IPS-11a (cell line): ENCODE data around the gene IL17RE.

Experiments used
- H3K4me3 ChIP-seq: one replicate; pipeline ENCODE4 v1.5.1; 2013; ENCODE audit warnings: low read depth, low read length, control low read depth

IL17RE gene

DNA sequence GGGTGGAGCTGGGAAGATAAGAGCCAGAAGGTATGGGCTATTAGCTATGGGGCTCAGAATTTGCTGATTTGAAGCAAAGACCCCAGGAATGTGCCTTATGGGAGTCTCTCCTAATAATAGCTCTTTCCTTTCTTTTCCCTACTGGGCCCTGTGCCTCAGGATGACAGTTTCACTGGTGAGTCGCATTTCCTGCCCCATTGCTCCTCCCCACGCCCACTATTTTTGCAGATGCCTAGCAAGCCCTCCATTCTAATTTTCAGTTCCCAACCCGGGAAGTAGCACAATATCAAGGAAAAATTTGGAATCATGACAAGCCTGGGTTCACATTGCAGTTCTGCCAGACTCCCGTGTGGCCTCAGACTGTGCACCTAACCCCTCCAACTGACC, 583 bp downstream of the IL17RE start:
- no peak overlapping the region for H3K4me3 ChIP-seq

DNA sequence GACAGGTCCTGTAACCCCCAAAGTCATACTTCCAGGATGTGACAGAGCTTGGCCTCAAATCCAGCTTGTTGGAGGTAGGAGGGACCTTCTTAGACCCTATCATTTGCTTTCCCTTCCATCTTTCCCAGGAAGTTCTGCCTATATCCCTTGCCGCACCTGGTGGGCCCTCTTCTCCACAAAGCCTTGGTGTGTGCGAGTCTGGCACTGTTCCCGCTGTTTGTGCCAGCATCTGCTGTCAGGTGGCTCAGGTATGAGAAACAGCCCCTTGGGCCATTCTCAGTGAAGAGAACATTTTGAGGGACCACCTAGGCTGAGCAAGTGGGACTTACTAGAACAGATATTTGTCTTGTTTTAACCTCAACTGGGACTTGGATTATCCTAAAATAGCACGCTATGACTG, 1.3 kb downstream of the IL17RE start:
- no peak overlapping the region for H3K4me3 ChIP-seq

DNA sequence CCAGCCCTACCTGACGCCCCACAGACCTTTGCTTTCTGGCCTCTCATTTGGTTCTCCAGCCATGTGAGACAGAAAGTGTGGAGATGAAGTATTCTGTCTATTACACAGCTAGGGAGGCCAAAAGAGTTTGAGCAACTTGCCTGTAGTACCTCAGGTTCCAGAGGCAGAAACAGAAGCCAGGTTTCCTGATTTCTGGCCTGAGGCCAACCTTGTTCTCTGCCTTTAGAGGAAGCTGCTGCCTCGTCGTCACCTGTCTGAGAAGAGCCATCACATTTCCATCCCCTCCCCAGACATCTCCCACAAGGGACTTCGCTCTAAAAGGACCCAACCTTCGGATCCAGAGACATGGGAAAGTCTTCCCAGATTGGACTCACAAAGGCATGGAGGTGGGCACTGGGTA, 3.8 kb downstream of the IL17RE start:
- H3K4me3 ChIP-seq = no peak overlapping the region

DNA sequence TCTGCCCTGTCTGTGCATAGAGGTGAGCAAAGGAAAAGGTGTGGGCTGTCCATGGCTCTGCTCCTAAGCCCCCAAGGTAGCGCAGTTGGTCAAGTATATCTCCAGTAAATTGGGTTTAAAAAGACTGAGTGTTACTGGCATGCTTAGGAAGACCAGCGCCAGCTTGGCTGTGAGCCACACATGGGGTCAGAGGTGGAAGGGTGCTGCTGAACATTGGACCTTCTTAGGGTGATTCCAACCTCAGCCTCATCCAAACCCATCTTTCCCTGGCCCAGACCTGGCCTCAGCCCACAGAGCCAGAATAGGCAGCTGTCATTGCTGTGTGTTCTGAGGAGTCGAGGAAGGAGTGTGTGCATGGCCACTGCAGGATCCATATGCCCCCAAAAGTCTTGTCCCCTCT, 5.6 kb downstream of the IL17RE start:
- no peak overlapping the region for H3K4me3 ChIP-seq

DNA sequence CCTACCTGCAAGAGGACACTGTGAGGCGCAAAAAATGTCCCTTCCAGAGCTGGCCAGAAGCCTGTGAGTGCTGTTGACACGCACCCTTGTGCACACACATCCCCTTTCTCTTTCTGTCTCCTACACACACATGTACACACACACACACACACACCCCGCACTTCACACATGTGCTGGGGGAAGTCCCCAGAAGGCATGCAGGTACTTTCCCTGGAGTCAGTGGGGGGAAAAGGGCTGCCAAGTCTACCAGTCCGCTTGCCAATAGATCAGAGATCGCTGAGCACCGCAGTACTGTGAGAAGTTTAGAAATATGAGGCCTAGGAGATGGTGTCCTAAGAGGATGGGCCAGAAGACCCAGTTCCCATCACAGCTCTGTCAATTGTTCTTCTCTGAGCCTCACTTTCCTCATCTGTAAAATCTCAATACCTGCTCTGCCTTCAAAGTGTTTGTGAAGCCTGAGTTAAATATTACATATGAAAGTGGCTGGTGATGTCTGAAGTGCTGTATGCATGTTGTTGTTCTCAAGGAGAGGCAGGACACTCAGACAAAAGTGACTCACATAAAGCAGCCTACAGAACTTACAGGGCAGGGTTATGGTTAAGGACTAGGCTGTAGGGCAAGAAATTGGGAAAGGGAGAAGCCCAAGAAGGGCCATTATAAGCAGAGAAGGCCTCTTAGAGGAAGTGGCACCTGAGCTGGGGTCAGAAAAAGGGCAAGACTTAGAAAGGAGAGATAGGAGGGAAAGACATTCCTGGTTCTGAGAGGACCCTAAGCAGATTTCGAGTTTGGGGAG, 6.8 kb downstream of the IL17RE start:
- H3K4me3 ChIP-seq = no peak overlapping the region

DNA sequence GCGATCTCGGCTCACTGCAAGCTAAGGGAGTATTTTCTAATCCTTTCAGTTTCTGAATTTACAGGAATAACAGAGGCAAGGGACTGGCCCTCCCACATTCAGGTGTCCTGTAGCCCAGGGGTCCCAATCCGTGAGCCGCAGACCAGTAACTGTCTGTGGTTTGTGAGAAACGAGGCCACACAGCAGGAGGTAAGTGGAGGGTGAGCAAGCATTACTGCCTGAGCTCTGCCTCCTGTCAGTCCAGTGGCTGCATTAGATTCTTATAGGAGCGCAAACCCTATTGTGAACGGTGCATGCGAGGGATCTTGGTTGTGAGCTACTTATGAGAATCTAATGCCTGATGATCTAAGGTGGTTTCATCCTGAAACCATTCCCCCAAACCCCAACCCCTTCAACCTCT, 9.2 kb downstream of the IL17RE start:
- H3K4me3 ChIP-seq = no peak overlapping the region

DNA sequence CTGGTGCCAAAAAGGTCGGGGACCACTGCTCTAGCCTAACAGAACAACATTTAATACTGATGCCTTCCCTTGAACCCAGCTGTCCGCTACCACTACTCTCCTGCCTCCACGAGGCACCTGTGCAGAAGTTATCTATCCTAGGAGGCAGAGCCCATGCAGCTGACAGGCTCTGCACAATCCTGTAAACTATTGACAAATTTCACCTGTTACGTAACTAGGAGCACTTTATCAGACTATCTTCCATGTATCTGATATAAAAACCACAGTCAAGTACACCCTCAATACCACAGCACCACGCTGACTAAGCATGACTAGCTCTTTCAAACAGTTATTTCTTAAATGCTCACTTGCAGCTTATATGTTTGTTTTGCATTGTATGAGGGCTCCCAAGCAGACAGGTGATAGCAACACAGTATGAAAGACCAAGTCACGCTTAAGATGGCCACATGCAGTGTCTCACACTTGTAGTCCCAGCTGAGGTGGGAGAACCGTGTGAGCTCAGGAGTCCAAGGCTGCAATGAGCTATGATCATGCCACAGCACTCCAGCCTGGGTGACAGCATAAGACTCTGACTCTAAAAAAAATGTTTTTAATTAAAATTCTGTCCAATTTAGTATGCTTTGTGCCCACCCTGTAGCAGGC, 9.8 kb downstream of the IL17RE start:
- H3K4me3 ChIP-seq = no peak overlapping the region

DNA sequence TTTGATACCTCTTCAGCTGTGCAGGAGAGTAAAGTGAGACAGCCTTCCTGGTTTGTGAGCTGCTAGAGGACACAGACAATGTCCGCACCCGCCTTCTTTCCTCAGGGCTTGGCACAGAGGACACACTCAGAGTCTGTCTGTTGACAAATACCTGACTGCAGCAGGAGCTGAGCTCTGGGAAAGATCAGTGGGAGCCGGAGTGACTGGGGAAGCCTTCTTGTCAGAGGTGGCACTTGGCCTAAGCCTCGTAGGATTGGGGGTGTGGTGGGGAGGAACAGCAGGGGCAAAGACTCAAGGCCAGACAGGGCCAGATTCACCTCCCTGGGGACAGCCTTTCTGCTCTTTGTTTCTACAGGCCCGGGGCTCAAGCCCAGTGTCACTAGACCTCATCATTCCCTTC, 11.0 kb downstream of the IL17RE start:
- no peak overlapping the region for H3K4me3 ChIP-seq

DNA sequence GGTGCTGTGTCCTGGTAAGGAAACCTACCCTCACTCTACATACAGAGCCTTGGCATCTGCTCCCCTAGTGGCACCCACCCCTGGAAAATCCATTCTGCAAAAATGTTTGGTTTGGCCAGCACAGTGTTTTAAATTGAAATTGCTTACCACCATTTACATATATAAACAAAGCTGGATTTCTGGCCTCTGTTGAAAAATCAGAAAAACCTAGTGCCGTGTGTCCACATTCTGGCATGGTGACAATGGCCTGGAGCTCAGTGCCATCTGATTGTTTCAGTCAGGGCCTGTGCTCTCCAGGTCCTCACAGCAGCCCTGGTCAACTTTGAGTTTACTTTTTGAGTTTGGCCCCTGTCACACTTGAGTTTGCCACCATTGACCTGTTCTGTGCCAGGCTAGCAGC, 11.4 kb downstream of the IL17RE start:
- no peak overlapping the region for H3K4me3 ChIP-seq

DNA sequence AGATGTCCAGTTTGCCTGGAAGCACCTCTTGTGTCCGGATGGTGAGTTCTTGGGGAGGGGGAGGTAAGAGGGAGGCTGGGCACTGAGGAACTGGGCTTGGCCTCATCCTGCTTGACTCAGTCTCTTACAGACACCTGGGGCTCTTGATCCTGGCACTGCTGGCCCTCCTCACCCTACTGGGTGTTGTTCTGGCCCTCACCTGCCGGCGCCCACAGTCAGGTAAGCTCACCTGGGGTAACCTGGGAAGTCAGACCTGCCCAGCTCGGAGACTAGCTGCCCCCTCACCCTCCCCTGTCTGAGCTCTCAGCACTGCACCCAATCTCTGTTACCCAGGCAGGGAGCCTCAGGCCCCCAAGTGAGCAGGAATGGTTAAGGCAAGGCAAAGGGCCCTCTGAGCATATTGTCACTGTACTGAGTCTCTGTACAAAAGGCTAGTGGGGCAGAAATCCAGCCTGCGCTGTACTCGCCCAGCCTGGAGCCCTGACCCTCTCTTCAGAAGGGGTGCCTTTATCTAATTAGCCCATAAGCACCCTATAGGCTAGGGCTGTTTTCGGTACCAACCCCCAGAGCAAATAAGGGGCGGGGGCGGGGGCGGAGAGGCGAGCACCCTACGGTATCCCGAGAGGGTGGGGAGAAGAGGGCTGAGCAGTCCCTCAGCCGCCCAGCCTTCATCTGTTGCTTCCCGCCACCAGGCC, 12.1 kb downstream of the IL17RE start:
- peak overlapping the region; percentile 58 for H3K4me3 ChIP-seq

DNA sequence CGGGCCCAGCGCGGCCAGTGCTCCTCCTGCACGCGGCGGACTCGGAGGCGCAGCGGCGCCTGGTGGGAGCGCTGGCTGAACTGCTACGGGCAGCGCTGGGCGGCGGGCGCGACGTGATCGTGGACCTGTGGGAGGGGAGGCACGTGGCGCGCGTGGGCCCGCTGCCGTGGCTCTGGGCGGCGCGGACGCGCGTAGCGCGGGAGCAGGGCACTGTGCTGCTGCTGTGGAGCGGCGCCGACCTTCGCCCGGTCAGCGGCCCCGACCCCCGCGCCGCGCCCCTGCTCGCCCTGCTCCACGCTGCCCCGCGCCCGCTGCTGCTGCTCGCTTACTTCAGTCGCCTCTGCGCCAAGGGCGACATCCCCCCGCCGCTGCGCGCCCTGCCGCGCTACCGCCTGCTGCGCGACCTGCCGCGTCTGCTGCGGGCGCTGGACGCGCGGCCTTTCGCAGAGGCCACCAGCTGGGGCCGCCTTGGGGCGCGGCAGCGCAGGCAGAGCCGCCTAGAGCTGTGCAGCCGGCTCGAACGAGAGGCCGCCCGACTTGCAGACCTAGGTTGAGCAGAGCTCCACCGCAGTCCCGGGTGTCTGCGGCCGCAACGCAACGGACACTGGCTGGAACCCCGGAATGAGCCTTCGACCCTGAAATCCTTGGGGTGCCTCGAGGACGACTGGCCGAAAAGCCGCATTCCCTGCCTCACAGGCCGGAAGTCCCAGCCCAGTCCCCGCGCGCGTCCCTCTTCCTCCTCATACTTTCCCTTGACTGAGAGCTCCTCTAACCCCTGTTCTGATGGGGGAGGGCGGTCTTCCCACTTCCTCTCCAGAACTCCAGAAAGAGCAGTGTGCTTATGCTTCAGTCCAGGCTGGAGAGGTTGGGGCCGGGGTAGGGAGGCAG, 12.8 kb downstream of the IL17RE start:
- H3K4me3 ChIP-seq = peak overlapping the region; percentile 58

DNA sequence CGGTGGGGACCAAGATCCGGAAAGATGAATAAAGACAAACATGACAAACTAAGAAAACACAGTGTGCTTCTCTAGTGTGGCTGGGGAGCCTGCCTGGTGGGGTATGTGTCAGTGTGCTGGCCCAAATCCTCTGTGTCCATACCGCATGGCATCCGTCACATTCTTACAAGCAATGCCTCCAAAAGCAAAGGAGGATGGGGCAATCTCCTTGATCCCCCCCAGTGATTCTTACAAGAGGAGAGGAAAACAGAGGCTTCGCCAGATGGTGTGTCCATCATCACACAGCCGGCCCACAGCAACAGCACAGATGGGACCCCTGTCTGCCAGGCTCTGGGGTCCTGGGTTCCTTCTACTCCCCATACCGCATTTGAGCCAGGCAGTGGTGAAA, 13.7 kb downstream of the IL17RE start:
- no peak overlapping the region for H3K4me3 ChIP-seq

DNA sequence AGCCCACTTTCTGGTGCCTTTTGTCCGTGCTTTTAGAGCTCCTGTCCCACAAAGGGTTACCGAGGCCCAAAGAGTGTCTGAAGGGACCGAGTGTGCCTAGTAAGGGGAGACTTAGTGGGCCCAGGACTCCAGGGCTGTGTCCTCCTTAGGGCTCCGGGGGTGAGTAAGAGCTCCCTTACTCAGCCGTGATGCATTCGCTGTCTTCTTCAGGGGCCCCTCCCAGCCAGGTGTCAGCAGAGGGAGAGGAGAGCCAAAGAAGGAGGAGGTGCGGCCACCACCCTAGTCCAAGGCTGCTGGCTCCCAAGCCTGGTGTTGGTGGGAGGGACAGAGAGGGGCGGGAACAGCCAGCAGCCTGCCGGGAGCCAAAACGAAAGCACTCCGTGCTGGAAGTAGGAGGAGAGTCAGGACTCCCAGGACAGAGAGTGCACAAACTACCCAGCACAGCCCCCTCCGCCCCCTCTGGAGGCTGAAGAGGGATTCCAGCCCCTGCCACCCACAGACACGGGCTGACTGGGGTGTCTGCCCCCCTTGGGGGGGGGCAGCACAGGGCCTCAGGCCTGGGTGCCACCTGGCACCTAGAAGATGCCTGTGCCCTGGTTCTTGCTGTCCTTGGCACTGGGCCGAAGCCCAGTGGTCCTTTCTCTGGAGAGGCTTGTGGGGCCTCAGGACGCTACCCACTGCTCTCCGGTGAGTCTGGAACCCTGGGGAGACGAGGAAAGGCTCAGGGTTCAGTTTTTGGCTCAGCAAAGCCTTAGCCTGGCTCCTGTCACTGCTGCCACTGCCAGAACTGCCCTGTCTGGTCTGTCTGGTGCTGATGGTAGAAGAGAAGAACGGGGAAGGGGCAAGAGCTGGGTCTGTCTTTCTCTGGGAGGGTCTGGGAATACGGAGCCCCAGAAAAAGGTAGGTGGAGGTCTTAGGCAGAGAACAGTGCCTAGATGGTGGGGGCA, 14.4 kb downstream of the IL17RE start, which contains the start of gene IL17RC:
IL17RC (plus strand) TSS at position 365 of the 947 bp plus-strand sequence; CDS start at position 583, 218 bp downstream.
- peak within 1 kb of the TSS; percentile 58 for H3K4me3 ChIP-seq

DNA sequence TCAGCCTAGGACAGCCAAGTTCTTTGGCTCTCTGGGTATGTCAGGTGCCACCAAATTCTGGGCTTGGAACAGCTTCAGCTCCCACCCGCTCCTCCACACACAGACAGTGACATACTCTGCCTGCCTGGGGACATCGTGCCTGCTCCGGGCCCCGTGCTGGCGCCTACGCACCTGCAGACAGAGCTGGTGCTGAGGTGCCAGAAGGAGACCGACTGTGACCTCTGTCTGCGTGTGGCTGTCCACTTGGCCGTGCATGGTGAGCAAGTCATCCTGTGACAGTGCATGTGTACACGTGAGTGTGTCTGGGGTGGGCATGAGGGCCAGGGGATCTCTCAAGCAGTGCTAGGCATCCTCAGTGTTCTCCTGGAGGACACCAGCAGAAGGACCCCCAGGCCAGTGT, 15.2 kb downstream of the IL17RE start:
- no peak overlapping the region for H3K4me3 ChIP-seq

DNA sequence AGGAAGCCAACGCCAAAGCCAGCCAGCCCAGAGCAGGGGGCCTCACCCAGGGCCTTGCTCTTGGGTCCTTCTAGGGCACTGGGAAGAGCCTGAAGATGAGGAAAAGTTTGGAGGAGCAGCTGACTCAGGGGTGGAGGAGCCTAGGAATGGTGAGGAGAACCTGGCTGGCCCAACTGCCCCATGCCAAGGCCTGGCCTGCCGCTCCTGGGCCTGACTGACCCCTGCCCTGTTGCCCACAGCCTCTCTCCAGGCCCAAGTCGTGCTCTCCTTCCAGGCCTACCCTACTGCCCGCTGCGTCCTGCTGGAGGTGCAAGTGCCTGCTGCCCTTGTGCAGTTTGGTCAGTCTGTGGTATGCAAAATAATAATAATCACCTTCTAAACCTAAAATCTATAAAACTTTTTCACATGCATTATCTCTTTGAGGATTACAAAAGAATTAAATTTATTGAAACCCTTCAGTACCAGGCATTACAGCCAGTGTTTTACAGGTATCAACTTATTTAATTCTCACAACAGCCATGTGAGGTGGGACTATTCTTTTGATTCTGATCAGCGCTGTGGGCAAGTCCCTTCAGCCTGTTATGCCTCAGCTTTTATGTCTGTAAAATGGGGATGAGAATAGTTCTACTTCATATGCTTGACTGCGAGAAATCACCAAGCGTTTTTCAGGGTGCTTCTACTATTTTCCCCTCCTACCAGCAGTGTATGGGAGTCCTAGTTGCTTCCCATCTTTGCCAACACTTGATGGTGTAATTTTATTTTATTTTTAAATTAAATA, 15.8 kb downstream of the IL17RE start:
- H3K4me3 ChIP-seq = no peak overlapping the region

DNA sequence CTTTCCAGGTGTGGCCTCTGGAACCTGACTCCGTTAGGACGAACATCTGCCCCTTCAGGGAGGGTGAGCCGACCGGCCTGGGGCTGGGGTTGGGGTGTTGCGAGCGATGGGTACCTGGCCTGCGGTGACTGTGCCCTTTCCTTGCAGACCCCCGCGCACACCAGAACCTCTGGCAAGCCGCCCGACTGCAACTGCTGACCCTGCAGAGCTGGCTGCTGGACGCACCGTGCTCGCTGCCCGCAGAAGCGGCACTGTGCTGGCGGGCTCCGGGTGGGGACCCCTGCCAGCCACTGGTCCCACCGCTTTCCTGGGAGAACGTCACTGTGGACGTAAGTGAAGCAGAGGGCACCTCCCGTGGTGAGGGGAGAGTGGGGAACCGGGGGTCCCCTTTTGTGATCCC, 25.5 kb downstream of the IL17RE start:
- H3K4me3 ChIP-seq = no peak overlapping the region

DNA sequence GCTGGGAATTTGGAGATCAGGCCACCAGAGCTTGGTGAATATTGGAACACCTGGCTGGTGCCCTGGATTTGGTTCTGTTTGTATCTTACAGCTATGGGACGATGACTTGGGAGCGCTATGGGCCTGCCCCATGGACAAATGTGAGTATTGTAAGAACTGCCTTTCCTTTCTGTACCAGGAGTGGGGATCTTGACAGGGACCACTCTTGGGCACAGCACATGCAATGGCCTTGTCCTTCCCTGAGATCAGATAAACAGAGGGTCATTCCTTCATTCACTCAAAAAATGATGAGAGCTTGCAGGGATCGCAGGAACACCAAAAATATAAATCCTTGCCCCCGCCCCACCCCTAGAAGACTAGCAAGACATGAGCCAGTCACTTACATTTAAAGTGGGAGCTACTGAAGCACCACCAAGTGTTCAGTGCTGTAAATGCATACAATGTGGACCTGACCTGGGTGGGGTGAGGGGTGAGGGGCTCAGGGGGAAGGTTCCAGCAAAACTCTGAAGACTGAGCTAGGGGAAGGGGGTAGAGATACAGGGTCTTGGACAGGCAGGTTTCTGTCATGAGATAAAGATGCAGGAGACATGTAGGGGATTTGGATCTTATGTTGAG, 28.3 kb downstream of the IL17RE start:
- H3K4me3 ChIP-seq = no peak overlapping the region

DNA sequence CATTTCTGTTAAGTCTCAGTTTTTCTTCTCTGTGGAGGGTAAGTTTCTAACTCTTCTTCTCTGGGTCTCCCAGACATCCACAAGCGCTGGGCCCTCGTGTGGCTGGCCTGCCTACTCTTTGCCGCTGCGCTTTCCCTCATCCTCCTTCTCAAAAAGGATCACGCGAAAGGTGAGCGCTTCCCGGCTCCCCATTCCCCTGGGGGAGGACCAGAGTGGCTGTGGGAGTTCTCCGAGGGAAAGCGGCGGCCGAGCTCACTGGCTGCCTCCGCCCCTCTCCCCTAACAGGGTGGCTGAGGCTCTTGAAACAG, 29.8 kb downstream of the IL17RE start:
- peak overlapping the region; percentile 21 for H3K4me3 ChIP-seq
